DMS53 treated with DMSO at 0.1 percent for 48 hours (cell line): ENCODE measurements around the gene KCNMA1.
"Not testable (repeated sequence)": the region's sequence is repeated elsewhere in the genome, so short reads cannot be mapped to it uniquely, and the experiment has no call there.

Experiments used
- DNase-seq: peaks from one replicate; lab custom pipeline; 2025; ENCODE audit not compliant: unreplicated experiment; lab: John Stamatoyannopoulos, UW

KCNMA1 gene

GRCh38 chr10:77637532-77638320 lies at the start of gene KCNMA1:
Gene KCNMA1 (minus strand): TSS chr10:77637808.
- DNase-seq: no peak

GRCh38 chr10:77686650-77687417 lies 49.2 kb upstream of the KCNMA1 start:
- DNase-seq: no peak

- no peak for DNase-seq
These were observed 48.5 kb upstream of the KCNMA1 start for GRCh38 chr10:77686096-77686495.

- DNase-seq: no peak
These were observed 47.8 kb upstream of the KCNMA1 start for GRCh38 chr10:77685432-77685831.

GRCh38 chr10:77683088-77683432 lies 45.5 kb upstream of the KCNMA1 start:
- not testable (repeated sequence) for DNase-seq

GRCh38 chr10:77682393-77683087 lies 44.9 kb upstream of the KCNMA1 start:
- DNase-seq: no peak

- no peak for DNase-seq
These were observed 44.2 kb upstream of the KCNMA1 start for GRCh38 chr10:77681839-77682238.

- DNase-seq: no peak
These were observed 43.2 kb upstream of the KCNMA1 start for GRCh38 chr10:77680811-77681210.

GRCh38 chr10:77680065-77680464 lies 42.5 kb upstream of the KCNMA1 start:
- DNase-seq: no peak

GRCh38 chr10:77679217-77679616 lies 41.6 kb upstream of the KCNMA1 start:
- DNase-seq: no peak

GRCh38 chr10:77678146-77678545 lies 40.5 kb upstream of the KCNMA1 start:
- DNase-seq: no peak

- no peak for DNase-seq
These were observed 37.7 kb upstream of the KCNMA1 start for GRCh38 chr10:77675347-77675746.

- DNase-seq: no peak
These were observed 36.0 kb upstream of the KCNMA1 start for GRCh38 chr10:77673515-77674140.

- no peak for DNase-seq
These were observed 35.5 kb upstream of the KCNMA1 start for GRCh38 chr10:77673101-77673500.

- DNase-seq: no peak
These were observed 34.1 kb upstream of the KCNMA1 start for GRCh38 chr10:77671594-77672252.

- no peak for DNase-seq
These were observed 33.3 kb upstream of the KCNMA1 start for GRCh38 chr10:77670817-77671443.

GRCh38 chr10:77669892-77670291 lies 32.3 kb upstream of the KCNMA1 start:
- DNase-seq: no peak

- DNase-seq: no peak
These were observed 30.1 kb upstream of the KCNMA1 start for GRCh38 chr10:77667426-77668324.

- DNase-seq: no peak
These were observed 29.2 kb upstream of the KCNMA1 start for GRCh38 chr10:77666821-77667220.
